Measurements from ENCODE around the gene LIPA.

DNA sequence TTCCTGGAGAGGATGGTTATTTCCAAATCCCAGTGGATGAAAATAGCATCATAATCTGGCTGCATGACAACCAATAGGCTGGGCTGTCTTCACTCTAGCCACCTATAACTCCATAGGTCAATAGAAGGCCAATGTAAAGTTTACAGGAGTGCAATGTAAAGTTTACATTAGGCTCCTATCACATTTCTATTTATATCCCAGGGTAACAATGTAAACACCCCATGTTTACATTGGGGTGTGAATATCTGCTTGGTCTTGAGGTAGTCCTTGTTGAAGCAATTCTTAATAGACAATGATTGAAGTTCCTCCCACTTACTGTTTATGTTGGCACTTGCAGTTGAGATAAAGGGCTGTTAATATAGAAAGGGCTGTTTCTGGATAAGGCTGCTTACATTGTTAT is 65.9 kb downstream of the LIPA start:
- TF ChIP-seq, protein P1, sequence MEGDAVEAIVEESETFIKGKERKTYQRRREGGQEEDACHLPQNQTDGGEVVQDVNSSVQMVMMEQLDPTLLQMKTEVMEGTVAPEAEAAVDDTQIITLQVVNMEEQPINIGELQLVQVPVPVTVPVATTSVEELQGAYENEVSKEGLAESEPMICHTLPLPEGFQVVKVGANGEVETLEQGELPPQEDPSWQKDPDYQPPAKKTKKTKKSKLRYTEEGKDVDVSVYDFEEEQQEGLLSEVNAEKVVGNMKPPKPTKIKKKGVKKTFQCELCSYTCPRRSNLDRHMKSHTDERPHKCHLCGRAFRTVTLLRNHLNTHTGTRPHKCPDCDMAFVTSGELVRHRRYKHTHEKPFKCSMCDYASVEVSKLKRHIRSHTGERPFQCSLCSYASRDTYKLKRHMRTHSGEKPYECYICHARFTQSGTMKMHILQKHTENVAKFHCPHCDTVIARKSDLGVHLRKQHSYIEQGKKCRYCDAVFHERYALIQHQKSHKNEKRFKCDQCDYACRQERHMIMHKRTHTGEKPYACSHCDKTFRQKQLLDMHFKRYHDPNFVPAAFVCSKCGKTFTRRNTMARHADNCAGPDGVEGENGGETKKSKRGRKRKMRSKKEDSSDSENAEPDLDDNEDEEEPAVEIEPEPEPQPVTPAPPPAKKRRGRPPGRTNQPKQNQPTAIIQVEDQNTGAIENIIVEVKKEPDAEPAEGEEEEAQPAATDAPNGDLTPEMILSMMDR (IDR thresholded peaks at IDR 0.05): no peak
- no peak for TF ChIP-seq POLR2A (IDR thresholded peaks at IDR 0.05)
